ENCODE results near the gene WNT6. TPM values are rescaled to one million over a fixed set of nuclear protein-coding genes. Genes with fewer than 3 reads are reported as not detected.

Gene WNT6
- total RNA-seq, 4 donors from 2014 or later = 0.73 to 0.76 TPM; not detected in 2

GRCh38 chr2:218823196-218823855 is 36.3 kb upstream of the WNT6 start:
- Histone ChIP-seq H3K4me1 (no peaks in the 10 kb centered on the region), H3K27ac (no peak overlapping the region), H3K4me3 (no peak overlapping the region), H3K36me3 (peaks cover 0 to 12% (median 0%) of the 10 kb centered on the region in 3 donors), H3K27me3 (peaks cover 0 to 7% (median 0%) of the 10 kb centered on the region in 4 donors), H3K9me3 (no peaks in the 10 kb centered on the region)
- intact Hi-C loops (cut with DNase I) = no loop called here
- no peak for DNase-seq
- 61 to 76% methylated on average over 4 to 8 of the region's 9 CpGs for WGBS, 2 donors
- TF ChIP-seq POLR2A (IDR thresholded peaks at IDR 0.05) (no peak), CTCF (IDR thresholded peaks at IDR 0.05) (no peak)

GRCh38 chr2:218824004-218824403 is 35.6 kb upstream of the WNT6 start:
- DNase-seq = no peak
- peaks cover 0 to 11% (median 0%) of the 10 kb centered on the region in 4 donors for H3K27me3 ChIP-seq
- no peaks in the 10 kb centered on the region for H3K9me3 ChIP-seq
- H3K36me3 ChIP-seq = peaks cover 0 to 5% (median 0%) of the 10 kb centered on the region in 3 donors
- H3K27ac ChIP-seq = no peak overlapping the region
- intact Hi-C loops (cut with DNase I) = no loop called here
- TF ChIP-seq POLR2A (IDR thresholded peaks at IDR 0.05) (no peak), CTCF (IDR thresholded peaks at IDR 0.05) (no peak)
- no peaks in the 10 kb centered on the region for H3K4me1 ChIP-seq
- no peak overlapping the region for H3K4me3 ChIP-seq
- WGBS, 2 donors = 90 to 100% methylated on average over 2 to 4 of the region's 7 CpGs

- Histone ChIP-seq H3K4me1 (peaks cover 0 to 10% (median 0%) of the 10 kb centered on the region in 3 donors), H3K9me3 (no peaks in the 10 kb centered on the region), H3K4me3 (no peak overlapping the region), H3K27me3 (peaks cover 0 to 28% (median 0%) of the 10 kb centered on the region in 4 donors), H3K27ac (no peak overlapping the region), H3K36me3 (no peaks in the 10 kb centered on the region)
- intact Hi-C loops (cut with DNase I) = no loop called here
- no peak for DNase-seq
- 80 to 100% methylated on average over 1 to 2 of the region's 10 CpGs for WGBS, 2 donors
- TF ChIP-seq POLR2A (IDR thresholded peaks at IDR 0.05) (no peak), CTCF (IDR thresholded peaks at IDR 0.05) (no peak)
Measured at GRCh38 chr2:218826791-218827190, 32.8 kb upstream of the WNT6 start.

GRCh38 chr2:218827701-218828476 is 31.7 kb upstream of the WNT6 start:
- intact Hi-C loops (cut with DNase I) = no loop called here
- H3K27me3 ChIP-seq = peaks cover 0 to 39% (median 0%) of the 10 kb centered on the region in 4 donors
- no peak for DNase-seq
- no peak overlapping the region for H3K4me3 ChIP-seq
- no peak overlapping the region for H3K27ac ChIP-seq
- WGBS, 2 donors = 58 to 76% methylated on average over 7 to 11 of the region's 14 CpGs
- H3K36me3 ChIP-seq = no peaks in the 10 kb centered on the region
- H3K4me1 ChIP-seq = peaks cover 0 to 20% (median 0%) of the 10 kb centered on the region in 3 donors
- no peak for TF ChIP-seq POLR2A (IDR thresholded peaks at IDR 0.05)
- no peaks in the 10 kb centered on the region for H3K9me3 ChIP-seq

GRCh38 chr2:218828477-218828778 is 31.2 kb upstream of the WNT6 start:
- Histone ChIP-seq H3K27me3 (peaks cover 0 to 44% (median 0%) of the 10 kb centered on the region in 4 donors), H3K9me3 (no peaks in the 10 kb centered on the region), H3K36me3 (no peaks in the 10 kb centered on the region), H3K27ac (no peak overlapping the region), H3K4me3 (no peak overlapping the region), H3K4me1 (peaks cover 0 to 26% (median 0%) of the 10 kb centered on the region in 3 donors)
- intact Hi-C loops (cut with DNase I) = no loop called here
- no peak for DNase-seq
- WGBS, 2 donors = 78 to 84% methylated on average over 3 to 4 of the region's 4 CpGs
- no peak for TF ChIP-seq CTCF (IDR thresholded peaks at IDR 0.05)
- no peak for TF ChIP-seq POLR2A (IDR thresholded peaks at IDR 0.05)

Data from esophagus squamous epithelium (tissue), 5 donors.